T-cell (primary cell): ENCODE data around the gene NSDHL. TPM values are rescaled to one million over a fixed set of nuclear protein-coding genes. Genes with fewer than 3 reads are reported as not detected.

Source experiments
- ATAC-seq, 4 experiments: fragments of 200-7000 bp in 3 of 4; fragments of 150-1000 bp in 1 of 4; cut with Tn5 transposase; replicated peaks in 1 of 4; 1 replicate in 3 of 4; 2 replicates in 1 of 4; pipeline ENCODE4 v1.10.0; 2021; ENCODE audit warnings: moderate library complexity in 3 of 4, mild to moderate bottlenecking in 2 of 4, moderate number of reproducible peaks in 1 of 4
- CTCF ChIA-PET, 2 donors: fragments of 300-600 bp; sonication (Branson Sonifier 250); formaldehyde crosslinking; loops; one replicate each; lab custom pipeline; 2022; ENCODE audit warnings: antibody characterized with exemption in 2 of 2; lab: Charles Lee
- POLR2A ChIA-PET, 2 donors: fragments of 300-600 bp; sonication (Branson Sonifier 250); formaldehyde crosslinking; loops; one replicate each; lab custom pipeline; 2022; ENCODE audit warnings: antibody characterized with exemption in 2 of 2; lab: Charles Lee
- DNase-seq, 35 experiments: peaks; one replicate each; pipeline versions ENCODE4 v3.0.0 to v3.0.0-alpha.2; 2013 to 2023
- H3K27ac ChIP-seq: one replicate; pipeline ENCODE4 v1.5.1; 2013; ENCODE audit warnings: low read length
- H3K27me3 ChIP-seq, 2 experiments: replicated peaks in 1 of 2; 1 replicate in 1 of 2; 2 replicates in 1 of 2; pipeline versions ENCODE4 v1.6.1 to v1.7.0; 2013; ENCODE audit warnings: low read length in 1 of 2, mixed read lengths in 1 of 2; ENCODE audit not compliant: control insufficient read depth in 2 of 2, insufficient read depth in 2 of 2; ENCODE audit errors: extremely low read depth in 1 of 2
- H3K36me3 ChIP-seq, 2 donors: 1 replicate in 1 of 2; 2 replicates in 1 of 2; pipeline versions ENCODE4 v1.6.1 to v1.7.0; 2013; ENCODE audit warnings: low read length in 1 of 2; ENCODE audit not compliant: control insufficient read depth in 2 of 2, insufficient read depth in 1 of 2; ENCODE audit errors: extremely low read depth in 1 of 2
- H3K4me1 ChIP-seq, 2 experiments: 1 replicate in 1 of 2; 2 replicates in 1 of 2; pipeline versions ENCODE4 v1.6.1 to v1.7.0; 2013; ENCODE audit warnings: low read length in 2 of 2, mixed read lengths in 1 of 2; ENCODE audit not compliant: insufficient read depth in 2 of 2, control insufficient read depth in 1 of 2; ENCODE audit errors: extremely low read depth in 1 of 2
- H3K4me3 ChIP-seq, 2 donors: 1 replicate in 1 of 2; 2 replicates in 1 of 2; pipeline versions ENCODE4 v1.5.1 to v1.7.0; 2013; ENCODE audit warnings: mild to moderate bottlenecking in 2 of 2, low read length in 1 of 2, moderate library complexity in 1 of 2; ENCODE audit not compliant: control insufficient read depth in 1 of 2; ENCODE audit errors: extremely low read depth in 1 of 2
- H3K9me3 ChIP-seq: 2 replicates; pipeline ENCODE4 v1.7.0; 2013
- H3K27ac Mint-ChIP-seq, 2 donors: one replicate each; pipeline ENCODE4 v1.8.0; 2020 to 2021; ENCODE audit warnings: mild to moderate bottlenecking in 2 of 2, mixed read lengths in 2 of 2
- H3K27me3 Mint-ChIP-seq, 2 donors: one replicate each; pipeline ENCODE4 v1.8.0; 2021 to 2022; ENCODE audit warnings: mixed read lengths in 2 of 2
- H3K36me3 Mint-ChIP-seq: one replicate; pipeline ENCODE4 v1.8.0; 2021; ENCODE audit warnings: mixed read lengths
- H3K4me1 Mint-ChIP-seq, 3 donors: one replicate each; pipeline ENCODE4 v1.8.0; 2020 to 2022; ENCODE audit warnings: mixed read lengths in 3 of 3, mild to moderate bottlenecking in 1 of 3
- H3K4me3 Mint-ChIP-seq, 3 donors: one replicate each; pipeline ENCODE4 v1.8.0; 2020 to 2022; ENCODE audit warnings: mild to moderate bottlenecking in 3 of 3, mixed read lengths in 3 of 3, moderate library complexity in 3 of 3
- H3K9me3 Mint-ChIP-seq, 3 donors: one replicate each; pipeline ENCODE4 v1.8.0; 2020 to 2022; ENCODE audit warnings: mixed read lengths in 3 of 3
- WGBS: methylation state at CpG from one replicate; pipeline ENCODE4 v1.1.5; 2013; ENCODE audit warnings: missing lambda C conversion rate; ENCODE audit not compliant: insufficient coverage; 5-methylcytosine and 5-hydroxymethylcytosine counted together
- total RNA-seq, 35 experiments: library from RNA in 6 of 35; stranded (reverse) in 6 of 35; fragments of 120-200 nt in 1 of 35; gene quantifications; one replicate each; pipeline versions ENCODE4 v1.2.1 to v1.2.4 and lab custom pipeline; 2013 to 2026

Gene NSDHL
- total RNA-seq, 5 donors from 2014 or later (not counting 1 experiment from before 2014, with no cell fraction given) = 3.1 to 8.1 (median 7.1) TPM

DNA sequence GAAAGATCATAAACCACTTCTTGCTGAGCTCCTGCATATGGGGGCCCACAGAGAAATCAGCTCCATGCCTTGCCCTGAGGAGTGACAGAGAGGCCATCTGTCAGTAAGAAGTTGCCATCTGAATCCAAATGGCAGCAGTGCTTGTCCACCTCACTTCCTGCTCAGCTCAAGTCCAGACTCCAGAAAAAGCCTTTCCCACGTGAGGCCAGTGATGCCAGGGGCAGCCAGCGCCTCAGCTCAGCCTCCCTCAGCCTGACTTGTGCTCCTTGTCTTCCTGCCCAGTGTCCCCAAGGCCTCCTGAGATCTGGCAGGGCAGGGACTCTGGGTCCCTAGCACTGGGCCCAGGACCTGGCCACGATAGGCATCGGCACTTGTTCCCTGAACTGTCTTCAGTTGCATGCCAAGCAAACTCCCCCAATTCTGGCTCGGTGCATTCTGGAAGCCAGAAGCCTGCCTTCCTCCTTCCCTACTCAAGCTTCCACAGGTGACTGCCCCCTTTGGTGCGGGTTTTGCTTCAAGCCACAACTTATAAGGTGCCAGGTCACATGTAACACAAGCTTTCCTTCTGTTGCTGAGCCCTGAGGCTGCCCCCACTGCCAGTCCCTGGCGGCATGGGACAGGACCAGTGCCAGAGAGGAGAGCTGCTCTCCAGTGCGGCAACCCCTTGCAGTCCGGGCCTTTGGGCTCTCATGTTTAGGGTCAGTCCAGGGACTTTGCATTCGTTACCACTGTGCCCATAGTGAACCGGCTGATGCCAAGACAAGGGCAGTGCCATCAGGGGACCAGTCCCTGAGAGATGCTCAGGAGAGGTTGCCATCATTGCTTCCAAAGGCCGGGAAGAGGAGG, 69.2 kb downstream of the NSDHL start:
- ChIA-PET POLR2A (no interaction called here), CTCF (no interaction called here)
- no peaks in the 10 kb centered on the region for H3K36me3 ChIP-seq
- Mint-ChIP-seq H3K9me3 (no peaks in the 10 kb centered on the region), H3K27ac (no peak overlapping the region), H3K36me3 (no peaks in the 10 kb centered on the region), H3K27me3 (peaks cover 30% of the 10 kb centered on the region in 2 donors), H3K4me1 (peaks cover 0 to 3% (median 2%) of the 10 kb centered on the region in 3 donors), H3K4me3 (no peak overlapping the region)
- no peak for DNase-seq
- H3K27ac ChIP-seq = no peak overlapping the region
- ATAC-seq = no peak
- no peaks in the 10 kb centered on the region for H3K9me3 ChIP-seq
- H3K4me1 ChIP-seq = peaks cover 0 to 7% of the 10 kb centered on the region in 2 experiments
- H3K4me3 ChIP-seq = no peak overlapping the region
- peaks cover 0 to 55% of the 10 kb centered on the region in 2 experiments for H3K27me3 ChIP-seq
- WGBS = 82% methylated on average over 9 of the region's 12 CpGs

DNA sequence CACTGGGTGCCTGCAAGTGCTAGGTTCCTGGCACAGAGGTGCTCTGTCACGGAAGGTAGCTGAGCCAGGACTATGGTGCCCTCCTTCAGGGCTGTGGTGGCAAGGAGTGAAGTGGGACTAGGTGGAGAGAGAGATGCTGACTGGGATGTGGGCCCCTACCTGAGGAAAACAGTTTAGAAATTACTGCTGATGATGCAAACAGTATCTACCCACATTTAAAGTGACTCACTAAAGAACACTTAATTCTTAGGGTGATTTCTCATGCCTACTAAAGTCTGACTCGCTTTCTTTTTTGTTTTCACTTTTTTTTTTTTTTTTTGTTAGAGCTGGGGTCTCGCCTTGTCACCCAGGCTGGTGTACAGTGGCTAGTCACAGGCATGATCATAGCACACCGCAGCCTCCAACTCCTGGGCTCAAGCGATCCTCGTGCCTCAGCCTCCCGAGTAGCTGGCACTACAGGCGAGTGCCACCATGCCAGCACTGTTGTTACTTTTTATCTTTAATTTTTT, 70.1 kb downstream of the NSDHL start:
- H3K4me3 ChIP-seq = no peak overlapping the region
- POLR2A ChIA-PET = no interaction called here
- CTCF ChIA-PET = interaction anchor here in 1 of 2 donors (0.6 kb wide), 2 partner anchors 1022 to 1130 kb away, joined by 3 to 6 read pairs; no protein-coding TSS in a partner anchor
- peaks cover 0 to 3% (median 2%) of the 10 kb centered on the region in 3 donors for H3K4me1 Mint-ChIP-seq
- H3K27me3 ChIP-seq = peaks cover 0 to 50% of the 10 kb centered on the region in 2 experiments
- DNase-seq = no peak
- no peak for ATAC-seq
- no peaks in the 10 kb centered on the region for H3K9me3 Mint-ChIP-seq
- H3K27ac ChIP-seq = no peak overlapping the region
- H3K9me3 ChIP-seq = no peaks in the 10 kb centered on the region
- no peaks in the 10 kb centered on the region for H3K36me3 ChIP-seq
- H3K27ac Mint-ChIP-seq = no peak overlapping the region
- WGBS = no CpG with 5 or more reads among the region's 8 CpGs
- H3K4me3 Mint-ChIP-seq = no peak overlapping the region
- peaks cover 0 to 7% of the 10 kb centered on the region in 2 experiments for H3K4me1 ChIP-seq
- no peaks in the 10 kb centered on the region for H3K36me3 Mint-ChIP-seq
- peaks cover 24 to 27% of the 10 kb centered on the region in 2 donors for H3K27me3 Mint-ChIP-seq

DNA sequence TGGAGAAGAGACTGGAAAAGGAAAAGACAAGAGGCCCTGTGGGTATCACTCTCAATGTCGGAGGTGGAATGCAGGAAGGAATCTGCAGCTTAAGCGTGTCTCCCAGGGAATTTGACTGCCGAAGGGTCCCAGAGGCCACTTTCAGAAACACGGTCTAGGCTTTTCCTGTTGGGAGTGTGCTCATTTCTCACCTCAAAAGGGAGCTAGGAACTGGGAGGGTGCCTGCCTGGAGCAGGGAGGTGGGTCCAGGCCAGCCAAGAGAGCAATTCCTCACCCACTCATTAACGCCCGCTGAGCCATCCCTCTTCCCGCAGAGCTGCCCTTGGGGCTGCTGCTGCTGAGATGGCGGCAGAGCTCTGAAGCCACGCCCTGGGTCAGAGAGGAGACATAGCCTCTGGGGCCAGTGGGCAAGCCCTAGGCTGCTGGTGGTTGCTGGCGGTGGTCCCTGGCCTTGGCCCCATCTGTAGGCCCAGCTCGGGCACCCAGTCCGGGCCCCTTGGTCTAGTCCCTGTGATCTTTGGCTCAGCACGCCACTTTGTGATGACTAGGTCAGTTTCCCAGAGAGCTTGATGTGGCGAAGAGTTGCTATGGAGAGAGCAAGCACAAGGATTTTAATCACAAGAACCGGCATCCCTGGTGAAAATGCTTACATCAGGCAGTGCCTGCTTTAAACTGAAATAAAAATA, 71.1 kb downstream of the NSDHL start:
- Histone ChIP-seq H3K27me3 (peaks cover 0 to 48% of the 10 kb centered on the region in 2 experiments), H3K36me3 (no peaks in the 10 kb centered on the region), H3K27ac (no peak overlapping the region), H3K4me1 (peaks cover 0 to 7% of the 10 kb centered on the region in 2 experiments), H3K4me3 (no peak overlapping the region), H3K9me3 (no peaks in the 10 kb centered on the region)
- ATAC-seq (no peak), DNase-seq (no peak)
- no peaks in the 10 kb centered on the region for H3K36me3 Mint-ChIP-seq
- H3K27ac Mint-ChIP-seq = no peak overlapping the region
- ChIA-PET CTCF (no interaction called here), POLR2A (no interaction called here)
- peaks cover 15 to 17% of the 10 kb centered on the region in 2 donors for H3K27me3 Mint-ChIP-seq
- H3K4me3 Mint-ChIP-seq = no peak overlapping the region
- no peaks in the 10 kb centered on the region for H3K9me3 Mint-ChIP-seq
- WGBS = 55% methylated on average over 4 of the region's 15 CpGs
- no peaks in the 10 kb centered on the region for H3K4me1 Mint-ChIP-seq

DNA sequence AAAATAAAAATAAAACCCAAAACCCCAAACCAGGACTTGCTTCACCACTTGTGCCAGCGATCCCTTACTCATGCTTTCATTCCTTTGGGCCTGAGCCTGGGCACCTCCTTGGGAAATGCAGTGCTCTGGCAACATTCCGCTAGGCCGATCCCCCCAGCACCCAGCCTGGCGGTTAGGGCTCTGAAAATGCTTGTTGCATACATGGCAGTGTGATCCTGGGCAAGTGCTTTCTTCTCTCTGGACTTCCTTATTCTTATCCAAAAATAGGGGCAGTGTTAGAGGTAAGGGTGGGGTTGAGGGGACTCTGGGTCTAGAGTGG, 71.6 kb downstream of the NSDHL start:
- H3K4me1 ChIP-seq = peaks cover 0 to 7% of the 10 kb centered on the region in 2 experiments
- Mint-ChIP-seq H3K4me1 (no peaks in the 10 kb centered on the region), H3K4me3 (no peak overlapping the region), H3K27ac (no peak overlapping the region), H3K9me3 (no peaks in the 10 kb centered on the region), H3K27me3 (peaks cover 15 to 20% of the 10 kb centered on the region in 2 donors), H3K36me3 (no peaks in the 10 kb centered on the region)
- WGBS = no CpG with 5 or more reads among the region's 4 CpGs
- H3K36me3 ChIP-seq = no peaks in the 10 kb centered on the region
- no peak for ATAC-seq
- no peak overlapping the region for H3K27ac ChIP-seq
- H3K4me3 ChIP-seq = no peak overlapping the region
- no peaks in the 10 kb centered on the region for H3K9me3 ChIP-seq
- DNase-seq = no peak
- ChIA-PET POLR2A (no interaction called here), CTCF (no interaction called here)
- H3K27me3 ChIP-seq = peaks cover 0 to 43% of the 10 kb centered on the region in 2 experiments

DNA sequence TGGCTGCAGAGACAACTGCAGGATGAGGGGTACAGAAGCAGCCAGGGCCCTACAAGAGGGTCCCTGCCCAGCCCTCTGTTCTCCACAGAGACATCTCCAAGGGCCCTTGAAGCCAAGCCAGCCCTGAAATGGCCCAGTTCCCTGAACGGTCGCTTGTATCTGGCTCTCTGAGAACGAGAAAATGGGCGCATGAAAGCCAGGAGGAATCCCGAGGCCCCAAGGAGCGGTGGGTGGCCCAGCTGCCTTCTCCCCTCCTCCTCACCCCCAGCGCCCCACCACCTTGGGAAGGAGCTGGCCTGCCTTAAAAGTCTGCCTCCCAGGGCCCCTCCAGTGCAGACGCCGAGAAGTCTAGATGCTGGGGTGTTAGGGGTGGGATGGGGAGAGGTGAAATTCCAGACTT, 72.7 kb downstream of the NSDHL start:
- H3K4me3 Mint-ChIP-seq = no peak overlapping the region
- no peak for DNase-seq
- H3K27me3 ChIP-seq = peaks cover 0 to 35% of the 10 kb centered on the region in 2 experiments
- no peak overlapping the region for H3K4me3 ChIP-seq
- no peaks in the 10 kb centered on the region for H3K4me1 Mint-ChIP-seq
- ChIA-PET CTCF (interaction anchor here in 1 of 2 donors (0.6 kb wide), 1 partner anchor 679 kb away, joined by 3 read pairs; no protein-coding TSS in a partner anchor), POLR2A (no interaction called here)
- peaks cover 0 to 7% of the 10 kb centered on the region in 2 experiments for H3K4me1 ChIP-seq
- no peak overlapping the region for H3K27ac Mint-ChIP-seq
- 93% methylated on average over 3 of the region's 9 CpGs for WGBS
- ATAC-seq = no peak
- H3K9me3 Mint-ChIP-seq = no peaks in the 10 kb centered on the region
- peaks cover 15 to 19% of the 10 kb centered on the region in 2 donors for H3K27me3 Mint-ChIP-seq
- no peak overlapping the region for H3K27ac ChIP-seq
- no peaks in the 10 kb centered on the region for H3K36me3 ChIP-seq
- H3K36me3 Mint-ChIP-seq = no peaks in the 10 kb centered on the region
- no peaks in the 10 kb centered on the region for H3K9me3 ChIP-seq
